BJ (cell line): Measurements from ENCODE around the gene NOTCH2NLA. TPM values are rescaled to one million over a fixed set of nuclear protein-coding genes. Genes with fewer than 3 reads are reported as not detected.
A peak's percentile ranks its signal among the peaks of the same experiment; 100 is the strongest.
"Not testable (repeated sequence)": the region's sequence is repeated elsewhere in the genome, so short reads cannot be mapped to it uniquely, and the experiment has no call there.

Experiments
- CTCF ChIA-PET: fragments of 350-600 bp; formaldehyde crosslinking; extraction: SDS; loops from one replicate; lab custom pipeline; 2021; ENCODE audit warnings: antibody characterized with exemption, inconsistent platforms; lab: Yijun Ruan, JAX
- POLR2A ChIA-PET: fragments of 300-600 bp; sonication (Branson Sonifier 250); formaldehyde crosslinking; extraction: SDS; loops from one replicate; lab custom pipeline; 2021; ENCODE audit warnings: antibody characterized with exemption; lab: Charles Lee
- DNase-seq: peaks from one replicate; pipeline ENCODE4 v3.0.0-alpha.2; 2011; ENCODE audit warnings: low read depth
- H3K27me3 ChIP-seq: 2 replicates; pipeline ENCODE4 v1.6.0; 2011; ENCODE audit warnings: low read length; ENCODE audit not compliant: control insufficient read depth, insufficient read depth
- H3K36me3 ChIP-seq: 2 replicates; pipeline ENCODE4 v1.5.1; 2011; ENCODE audit warnings: low read length; ENCODE audit not compliant: control insufficient read depth, insufficient read depth
- H3K4me3 ChIP-seq: 2 replicates; pipeline ENCODE4 v1.5.1; 2011; ENCODE audit warnings: low read depth, mild to moderate bottlenecking, control low read depth, low read length
- polyA plus RNA-seq: library from polyadenylated mRNA; depleted of rRNA; stranded (reverse); fragments of >200 nt; gene quantifications from 2 replicates; pipeline ENCODE4 v1.2.3, GENCODE V29; 2011

NOTCH2NLA gene
- polyA plus RNA-seq, 1 experiment = 25.9 TPM

DNA sequence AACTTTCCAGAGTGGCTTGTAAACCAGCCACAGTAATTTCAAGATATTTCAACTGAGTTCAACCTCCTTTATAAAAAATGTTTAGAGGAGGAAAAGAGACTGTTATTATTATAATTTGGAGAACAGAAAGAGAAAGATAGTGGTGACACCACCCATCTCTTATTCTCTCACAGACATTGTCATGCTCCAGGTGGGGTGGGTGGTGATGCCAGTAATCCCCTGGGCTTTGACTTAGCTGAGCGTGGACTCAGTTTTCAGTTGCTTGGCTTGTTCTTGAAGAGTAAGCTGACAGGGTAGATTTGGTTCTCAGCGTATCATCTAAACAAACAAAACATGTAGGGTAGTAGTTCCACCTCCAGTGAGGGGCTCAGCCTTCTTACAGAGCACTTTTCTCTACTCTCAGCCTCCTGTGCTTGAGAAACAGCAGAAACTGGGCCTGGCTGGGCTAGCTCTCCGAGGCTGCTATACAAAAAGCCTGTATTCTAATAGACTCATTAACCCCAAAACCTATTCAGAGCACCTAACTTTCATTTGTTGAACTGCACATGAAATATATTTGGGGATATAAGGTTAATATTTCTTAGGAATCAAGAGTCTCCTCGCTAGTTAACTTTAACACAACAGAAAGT lies 25.9 kb upstream of the NOTCH2NLA start:
- POLR2A ChIA-PET, H3K27me3 ChIP-seq, CTCF ChIA-PET, H3K4me3 ChIP-seq, H3K36me3 ChIP-seq, DNase-seq: not testable (repeated sequence)

DNA sequence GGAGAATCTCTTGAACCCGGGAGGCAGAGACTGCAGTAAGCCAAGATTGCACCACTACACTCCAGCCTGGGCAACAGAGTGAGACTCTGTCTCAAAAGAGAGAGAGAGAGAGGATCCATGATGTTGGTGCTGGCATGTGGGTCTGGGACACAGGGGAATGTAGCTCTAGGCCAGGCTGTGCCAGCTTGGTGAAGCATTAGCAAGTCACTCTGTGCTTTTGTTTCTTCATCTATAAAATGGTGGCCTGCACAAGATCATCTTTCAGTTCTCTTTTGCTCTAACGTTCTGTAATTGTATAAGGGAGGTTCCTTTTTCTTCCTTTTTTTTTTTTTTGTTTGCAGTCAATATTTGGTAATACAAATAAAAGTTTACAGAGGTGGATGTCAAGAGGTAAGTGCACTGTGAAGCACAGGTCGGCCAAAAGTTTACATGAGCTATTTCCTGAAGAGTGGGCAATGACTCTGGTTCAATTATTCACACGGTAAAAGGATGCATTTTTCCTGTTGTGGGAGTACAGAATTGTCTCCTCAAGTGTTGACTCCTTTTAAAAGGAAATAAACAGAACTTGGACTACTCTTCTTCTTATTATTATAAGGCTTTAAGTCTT lies 24.5 kb upstream of the NOTCH2NLA start:
- H3K36me3 ChIP-seq, H3K27me3 ChIP-seq, CTCF ChIA-PET, POLR2A ChIA-PET, H3K4me3 ChIP-seq, DNase-seq: not testable (repeated sequence)

DNA sequence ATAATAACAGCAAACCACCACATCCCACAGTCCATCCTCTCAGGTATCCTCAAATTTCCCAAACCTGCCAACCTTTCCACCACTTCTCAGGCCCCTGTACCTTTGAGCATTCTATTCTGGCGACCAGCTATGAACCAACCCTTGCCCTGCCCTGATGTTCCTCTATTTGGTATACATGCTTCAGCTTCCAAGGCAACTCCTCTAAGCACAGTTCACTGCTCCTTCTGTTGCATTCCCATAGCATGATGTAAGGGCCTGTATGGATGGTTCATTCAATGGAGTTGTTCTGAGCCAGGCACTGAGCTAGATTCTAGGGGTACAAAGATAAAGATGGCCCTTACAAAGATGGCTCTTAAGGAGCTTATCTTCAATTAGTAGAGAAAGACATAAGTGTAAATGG lies 22.7 kb upstream of the NOTCH2NLA start:
- H3K4me3 ChIP-seq, CTCF ChIA-PET, H3K27me3 ChIP-seq, DNase-seq, POLR2A ChIA-PET, H3K36me3 ChIP-seq: not testable (repeated sequence)

DNA sequence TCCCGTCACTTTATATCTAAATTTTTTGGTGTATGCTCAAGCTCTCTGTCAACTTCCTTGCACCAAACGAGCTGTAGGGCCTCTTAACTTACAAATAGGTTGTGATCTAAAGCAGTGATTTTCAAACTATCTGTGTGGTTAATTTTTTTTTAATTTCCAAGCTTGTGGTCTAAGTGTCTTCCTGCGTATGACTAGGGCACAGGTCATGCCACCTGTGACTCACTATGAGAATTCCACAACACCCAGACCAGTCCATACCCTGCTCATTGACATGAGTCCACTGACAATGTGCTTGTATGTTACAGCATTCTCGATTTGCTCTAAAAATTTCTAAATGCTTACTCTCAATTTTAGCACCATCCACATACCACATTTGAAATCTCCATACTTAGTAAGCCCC lies 19.8 kb upstream of the NOTCH2NLA start:
- H3K4me3 ChIP-seq, H3K27me3 ChIP-seq, CTCF ChIA-PET, POLR2A ChIA-PET, DNase-seq, H3K36me3 ChIP-seq: not testable (repeated sequence)

DNA sequence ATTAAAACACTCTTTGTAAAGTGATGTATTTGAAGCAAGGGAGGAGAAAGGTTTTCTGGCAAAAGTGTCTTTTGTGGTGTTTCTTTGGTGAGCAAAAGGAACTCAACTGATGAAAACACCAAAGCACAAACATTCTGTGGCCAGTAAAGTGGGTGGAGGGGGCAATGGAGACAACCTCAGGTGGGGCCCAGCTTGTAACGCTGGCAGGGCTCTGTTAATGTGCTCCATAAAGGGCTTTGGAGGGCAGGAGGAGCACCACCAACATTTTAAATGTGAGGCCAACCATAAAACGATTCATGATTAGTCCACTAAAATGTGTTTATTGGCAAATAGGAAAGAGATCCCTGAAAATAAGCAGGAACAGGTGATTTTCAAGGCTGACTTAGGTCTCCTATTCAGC lies 7.8 kb upstream of the NOTCH2NLA start:
- POLR2A ChIA-PET, CTCF ChIA-PET, H3K36me3 ChIP-seq, DNase-seq, H3K27me3 ChIP-seq, H3K4me3 ChIP-seq: not testable (repeated sequence)

DNA sequence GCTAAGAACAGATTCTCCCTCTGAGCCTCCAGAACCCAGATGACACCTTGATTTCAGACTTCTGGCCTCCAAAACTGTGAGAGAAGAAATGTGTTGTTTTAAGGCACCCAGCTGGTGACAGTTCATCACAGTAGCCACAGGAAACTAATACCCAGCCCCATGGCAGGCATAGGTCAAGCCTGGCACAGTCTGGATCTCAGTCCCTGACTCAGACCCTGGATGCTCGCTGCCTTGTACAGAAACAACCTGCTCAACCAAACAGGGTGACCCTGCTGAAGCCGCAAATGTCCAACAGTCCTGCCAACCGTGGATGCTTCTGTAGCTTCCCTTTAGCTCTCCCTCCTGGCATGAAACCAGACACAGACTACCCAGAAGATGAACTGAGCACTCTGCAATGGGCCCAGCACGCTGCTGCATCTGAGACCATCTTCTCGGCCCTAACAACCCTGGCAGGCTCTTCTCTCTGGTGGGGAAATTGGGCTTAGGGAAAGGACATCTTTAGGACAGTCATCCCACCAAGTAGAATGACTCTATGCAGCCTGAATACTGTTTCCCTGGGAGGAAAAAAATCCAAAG lies 7.3 kb upstream of the NOTCH2NLA start:
- H3K36me3 ChIP-seq, H3K4me3 ChIP-seq, DNase-seq, CTCF ChIA-PET, POLR2A ChIA-PET, H3K27me3 ChIP-seq: not testable (repeated sequence)

DNA sequence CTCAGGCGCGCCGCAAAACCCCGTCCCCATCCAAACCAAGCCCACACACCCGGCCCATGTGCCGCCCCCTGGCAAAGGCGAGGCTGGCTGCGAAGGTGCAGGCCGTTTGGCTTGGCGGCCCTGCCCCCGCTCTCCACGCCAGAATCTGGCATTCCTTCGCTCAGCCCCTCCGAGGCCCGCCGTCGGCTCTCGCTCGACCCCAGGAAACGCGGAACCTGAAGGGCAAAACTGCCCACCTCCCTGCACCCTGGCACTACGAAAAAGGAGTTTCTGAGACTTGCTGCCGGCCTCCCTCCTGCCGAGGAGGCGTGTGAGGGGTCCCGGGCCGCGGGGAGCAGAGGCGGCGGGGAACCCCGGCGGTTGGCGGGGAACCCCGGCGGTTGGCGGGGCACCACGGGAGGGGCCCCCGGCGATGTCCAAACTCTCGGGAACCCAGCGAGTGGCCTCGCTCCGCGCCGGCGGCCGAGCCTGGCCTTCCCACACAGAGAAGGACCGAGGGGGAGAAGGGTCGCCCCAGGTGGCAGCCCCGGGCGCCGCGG lies 608 bp downstream of the NOTCH2NLA start:
- H3K27me3 ChIP-seq, CTCF ChIA-PET, POLR2A ChIA-PET, H3K36me3 ChIP-seq, DNase-seq: not testable (repeated sequence)
- H3K4me3 ChIP-seq = peak overlapping the region; percentile 49

DNA sequence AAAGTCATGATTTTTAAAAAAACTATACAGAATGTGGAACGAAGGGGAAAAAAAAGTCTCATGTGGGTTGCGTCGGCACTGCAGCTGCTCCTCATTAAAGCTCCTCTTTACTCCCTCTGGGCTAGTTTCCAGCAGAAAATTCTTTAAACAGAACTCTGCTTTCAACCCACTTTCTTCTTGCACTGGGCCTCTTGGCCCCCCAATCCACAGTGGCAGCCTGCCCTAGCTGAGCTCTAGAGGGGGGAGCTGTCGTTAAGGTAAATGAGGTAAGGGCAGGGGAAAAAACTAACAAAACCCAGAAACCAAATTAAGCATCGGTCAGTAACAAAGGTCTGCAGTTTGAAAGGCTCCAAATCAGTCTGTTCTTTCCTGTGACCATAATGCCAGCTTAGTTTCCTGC lies 54.3 kb downstream of the NOTCH2NLA start:
- H3K27me3 ChIP-seq, H3K4me3 ChIP-seq, DNase-seq, CTCF ChIA-PET, H3K36me3 ChIP-seq, POLR2A ChIA-PET: not testable (repeated sequence)

DNA sequence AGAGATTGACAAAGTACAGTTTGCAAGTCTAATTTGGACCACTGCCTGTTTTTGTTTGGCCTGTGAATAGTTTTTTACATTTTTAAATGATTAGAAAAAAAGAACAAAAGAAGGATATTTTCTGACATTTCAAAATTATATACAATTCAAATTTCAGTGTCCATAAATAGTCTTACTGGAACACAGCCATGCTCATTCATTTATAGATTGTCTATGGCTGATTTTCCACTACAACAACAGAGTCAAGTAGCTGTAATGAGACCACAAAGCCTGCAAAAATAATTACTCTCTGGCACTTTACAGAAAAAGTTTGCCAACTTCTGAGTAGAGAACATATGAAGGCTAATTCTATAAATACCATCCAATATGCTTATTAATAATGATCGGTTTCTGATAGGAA lies 61.1 kb downstream of the NOTCH2NLA start:
- POLR2A ChIA-PET, CTCF ChIA-PET, DNase-seq, H3K27me3 ChIP-seq, H3K4me3 ChIP-seq, H3K36me3 ChIP-seq: not testable (repeated sequence)

DNA sequence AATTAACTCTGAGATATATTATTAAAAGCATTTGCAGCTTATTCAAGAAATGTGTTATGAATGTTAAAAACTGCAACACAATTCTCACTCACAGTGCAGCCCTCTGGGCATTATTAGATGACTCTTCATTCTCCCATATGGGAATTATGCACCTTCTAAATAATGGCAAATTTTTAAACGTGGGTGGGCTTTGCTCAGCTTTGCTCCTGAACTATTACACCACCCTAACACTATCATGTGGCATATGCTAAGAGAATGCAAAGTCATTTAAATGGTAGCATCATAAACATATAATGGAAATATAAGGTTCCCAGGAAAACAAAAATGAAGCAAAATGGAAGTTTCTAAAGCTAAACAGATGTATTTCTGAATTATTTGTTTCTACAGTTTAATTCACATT lies 61.5 kb downstream of the NOTCH2NLA start:
- H3K36me3 ChIP-seq, H3K4me3 ChIP-seq, H3K27me3 ChIP-seq, DNase-seq, POLR2A ChIA-PET, CTCF ChIA-PET: not testable (repeated sequence)

DNA sequence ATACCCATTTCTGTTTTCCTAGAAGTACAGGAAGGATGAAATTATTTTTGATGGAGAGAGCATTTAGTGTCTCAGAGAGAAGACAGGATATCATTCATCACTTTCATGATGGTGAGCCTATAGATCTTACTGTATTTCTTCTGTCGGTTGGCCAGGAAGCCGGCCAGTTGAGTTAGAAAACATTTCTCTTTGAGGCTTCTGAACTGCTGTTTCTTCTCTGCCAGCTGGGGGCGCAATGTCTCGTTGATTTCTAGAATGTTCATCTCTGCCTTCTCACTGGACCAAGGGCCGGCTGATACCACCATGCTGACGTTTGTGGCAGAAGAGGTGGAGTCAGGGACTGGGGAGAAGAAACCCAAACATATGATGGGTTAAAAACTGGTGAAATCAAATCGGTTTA lies 84.4 kb downstream of the NOTCH2NLA start, which contains the start of gene NBPF10:
Gene NBPF10 (minus strand): TSS at position 340 of the 400 bp plus-strand sequence. CDS start 35 bp downstream, at position 305.
- H3K4me3 ChIP-seq, DNase-seq, H3K36me3 ChIP-seq, CTCF ChIA-PET, H3K27me3 ChIP-seq, POLR2A ChIA-PET: not testable (repeated sequence)
